Hepatic stellate cell (primary cell): Measurements from ENCODE around the gene MAP3K3.
"Not testable (repeated sequence)": the region's sequence is repeated elsewhere in the genome, so short reads cannot be mapped to it uniquely, and the experiment has no call there.

Experiments
- DNase-seq: peaks from one replicate; pipeline ENCODE4 v3.0.0; 2011; ENCODE audit warnings: low spot score

Gene MAP3K3

GRCh38 chr17:63706336-63707082 lies 84.3 kb downstream of the MAP3K3 start:
- DNase-seq = no peak

GRCh38 chr17:63707151-63707550 lies 84.9 kb downstream of the MAP3K3 start:
- no peak for DNase-seq

DNA sequence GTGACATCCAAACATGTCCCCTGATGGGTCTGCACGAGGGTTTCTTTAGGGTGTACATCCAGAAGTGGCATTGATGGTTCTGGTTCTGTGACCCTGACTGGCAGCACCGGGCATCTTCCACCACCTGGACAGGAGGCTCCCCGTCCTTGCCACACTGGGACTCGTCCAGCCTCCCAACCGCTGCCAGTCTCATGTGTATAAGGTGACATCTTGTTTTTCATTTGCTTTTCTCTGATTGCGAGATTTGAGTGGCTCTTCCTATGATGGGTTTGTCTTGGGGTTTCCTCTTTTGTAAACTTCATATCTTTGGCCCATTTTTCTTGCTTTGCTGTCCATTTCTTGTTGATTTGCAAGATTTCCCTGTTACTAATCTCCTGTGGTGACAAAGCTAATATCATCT lies 86.9 kb downstream of the MAP3K3 start:
- no peak for DNase-seq

DNA sequence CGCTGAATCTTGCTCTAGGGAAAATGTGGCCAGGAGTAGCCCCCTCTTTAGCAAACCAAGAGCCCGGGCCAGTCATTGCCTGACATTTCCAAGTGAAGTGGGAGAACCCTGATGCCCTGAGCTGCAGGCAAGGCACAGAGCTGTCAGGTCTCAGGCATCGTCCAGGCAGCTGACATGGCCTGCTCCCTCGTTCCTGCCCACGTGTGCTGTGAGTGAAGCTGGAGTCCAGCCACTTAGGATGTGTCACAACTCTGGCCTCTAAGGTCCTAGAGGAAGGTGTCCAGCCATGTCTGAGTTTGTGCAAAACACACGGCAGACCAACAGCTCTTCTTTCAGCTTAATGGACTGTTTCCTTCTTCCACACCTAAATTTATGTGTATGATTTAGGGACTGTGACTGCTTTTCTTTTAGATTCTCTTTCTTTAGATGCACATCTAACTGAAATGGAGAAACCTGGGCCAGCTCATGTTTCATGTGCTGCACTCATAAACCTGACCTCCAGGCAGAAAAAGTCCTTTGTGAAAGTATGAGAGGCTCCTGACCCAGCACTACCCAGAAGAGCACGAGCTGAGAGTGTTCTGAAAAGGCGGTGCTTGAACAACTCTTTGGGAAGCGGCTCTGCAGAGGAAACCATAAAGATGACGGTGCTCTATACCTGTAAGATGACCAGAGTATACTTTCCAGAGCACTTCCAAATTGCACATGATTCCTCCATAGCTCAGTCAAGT lies 92.5 kb downstream of the MAP3K3 start:
- no peak for DNase-seq

DNA sequence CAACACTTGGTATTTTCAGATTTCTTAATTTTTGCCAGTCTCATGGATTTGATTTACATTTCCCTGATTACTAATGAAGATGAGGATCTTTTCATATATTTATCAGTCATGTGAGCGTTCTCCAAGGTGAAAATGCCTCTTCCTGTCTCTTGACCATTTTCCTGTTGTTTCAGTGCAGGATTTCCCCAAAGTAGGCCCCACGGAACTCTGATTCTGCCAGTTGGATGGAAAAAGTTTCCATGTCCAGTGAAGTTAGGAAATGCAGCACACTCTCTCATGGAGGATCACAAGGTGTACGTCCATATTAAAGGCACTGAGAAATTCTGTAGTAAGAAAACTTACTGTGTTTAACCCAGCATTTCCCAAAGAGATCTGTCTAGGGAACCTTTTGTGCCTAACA lies 94.2 kb downstream of the MAP3K3 start:
- no peak for DNase-seq

DNA sequence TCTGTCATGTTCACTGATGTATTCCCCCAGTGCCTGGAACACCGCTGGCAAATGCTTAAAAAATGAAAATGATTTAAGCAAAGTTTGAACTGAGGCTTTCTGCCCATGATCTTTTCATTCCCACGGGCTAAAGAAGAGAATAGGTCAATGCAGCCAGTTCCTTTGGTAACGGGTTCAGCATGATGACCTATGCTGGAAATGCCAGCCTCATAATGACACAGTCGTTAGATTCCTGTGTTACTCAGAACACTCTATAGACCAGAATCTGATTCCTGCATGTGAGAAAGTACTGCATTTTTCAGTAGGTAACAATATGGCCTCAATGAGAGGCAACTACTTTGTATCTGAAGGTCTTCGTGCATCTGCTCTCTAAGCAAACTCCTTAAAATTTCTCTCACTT lies 96.8 kb downstream of the MAP3K3 start:
- DNase-seq = no peak

- DNase-seq = not testable (repeated sequence)
These were observed 98.0 kb downstream of the MAP3K3 start for GRCh38 chr17:63720194-63720593.

DNA sequence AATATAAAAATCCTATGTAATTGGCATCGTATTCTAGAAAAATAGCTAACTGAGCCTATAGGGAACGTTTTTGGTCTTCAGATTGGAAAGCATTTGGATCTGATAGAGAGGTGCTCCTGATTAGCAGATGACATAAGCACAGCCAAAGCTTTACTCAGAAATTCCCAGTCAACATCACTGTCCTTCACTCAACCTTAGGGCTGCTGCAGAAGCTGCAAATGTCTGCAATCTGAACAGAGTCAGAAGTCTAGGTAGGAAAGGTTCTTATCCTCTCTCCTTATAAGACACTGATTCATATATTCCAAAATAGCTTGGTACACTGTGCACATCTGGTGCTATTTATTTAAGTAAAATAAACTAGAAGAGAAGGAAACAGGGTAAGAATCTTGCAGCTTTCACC lies 100.2 kb downstream of the MAP3K3 start:
- no peak for DNase-seq

- no peak for DNase-seq
These were observed 113.5 kb downstream of the MAP3K3 start for GRCh38 chr17:63735691-63736090.

DNA sequence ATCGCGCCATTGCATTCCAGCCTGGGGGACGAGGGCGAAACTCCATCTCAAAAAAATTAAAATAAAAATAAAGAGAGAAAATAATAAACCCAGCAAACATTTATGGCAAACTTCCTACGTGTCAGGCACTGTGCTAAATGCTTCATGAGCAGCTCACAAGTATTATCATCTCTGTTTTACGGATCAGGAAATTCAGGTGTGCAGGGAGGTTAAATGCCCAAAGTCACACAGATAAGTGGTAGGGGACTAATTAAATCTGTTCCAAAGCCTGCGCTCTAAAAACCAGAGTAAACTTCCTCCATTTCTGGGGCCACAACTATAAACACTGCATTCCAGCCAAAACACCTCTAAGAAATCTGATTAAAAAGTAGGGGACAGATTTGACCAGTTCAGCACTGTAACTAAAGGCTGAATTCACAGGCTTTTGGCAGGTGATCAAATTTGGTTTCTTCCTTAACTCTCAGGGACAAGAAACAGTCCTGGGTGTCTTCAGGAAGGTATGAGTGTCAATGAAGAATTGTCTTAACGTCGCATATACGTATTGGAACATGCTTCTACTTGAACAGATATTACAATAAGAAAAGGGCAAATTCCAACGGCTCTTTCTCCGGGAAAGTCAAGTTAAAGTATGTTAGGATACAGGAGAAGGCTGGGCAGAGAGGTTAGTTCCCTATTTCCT lies 118.4 kb downstream of the MAP3K3 start:
- peak; percentile 5 for DNase-seq

- no peak for DNase-seq
These were observed 118.9 kb downstream of the MAP3K3 start for GRCh38 chr17:63741143-63741407.

GRCh38 chr17:63741408-63742173 lies 119.4 kb downstream of the MAP3K3 start, which contains the start of gene STRADA:
TSS of gene STRADA (minus strand) at chr17:63741799. CDS start at chr17:63728369, 13,430 bp downstream.
- DNase-seq = peak; percentile 96
